Measurements from ENCODE around the gene TNC.

The TNC gene

GRCh38 chr9:115008536-115009270, 109.3 kb downstream of the TNC start:
- no peak for DNase-seq (ENCODE audit: low spot score)

GRCh38 chr9:115006660-115007059, 111.3 kb downstream of the TNC start:
- DNase-seq (ENCODE audit: low spot score) = no peak

- DNase-seq (ENCODE audit: low spot score) = no peak
Observed at GRCh38 chr9:115005322-115005721, 112.6 kb downstream of the TNC start.

GRCh38 chr9:115004545-115004944, 113.4 kb downstream of the TNC start:
- DNase-seq (ENCODE audit: low spot score) = no peak

- DNase-seq (ENCODE audit: low spot score) = no peak
Observed at GRCh38 chr9:115002371-115003120, 115.4 kb downstream of the TNC start.

GRCh38 chr9:115000217-115000639, 117.7 kb downstream of the TNC start:
- no peak for DNase-seq (ENCODE audit: low spot score)

- no peak for DNase-seq (ENCODE audit: low spot score)
Observed at GRCh38 chr9:114998326-114998725, 119.6 kb downstream of the TNC start.

GRCh38 chr9:114995681-114996221, 122.2 kb downstream of the TNC start:
- DNase-seq (ENCODE audit: low spot score) = no peak

- no peak for DNase-seq (ENCODE audit: low spot score)
Observed at GRCh38 chr9:114994768-114995167, 123.2 kb downstream of the TNC start.

- DNase-seq (ENCODE audit: low spot score) = no peak
Observed at GRCh38 chr9:114991861-114992260, 126.1 kb downstream of the TNC start.

- DNase-seq (ENCODE audit: low spot score) = no peak
Observed at GRCh38 chr9:114990901-114991300, 127.1 kb downstream of the TNC start.

GRCh38 chr9:114989600-114990410, 128.2 kb downstream of the TNC start:
- DNase-seq (ENCODE audit: low spot score) = no peak

GRCh38 chr9:114988962-114989599, 128.9 kb downstream of the TNC start:
- no peak for DNase-seq (ENCODE audit: low spot score)

- DNase-seq (ENCODE audit: low spot score) = no peak
Observed at GRCh38 chr9:114987116-114987515, 130.8 kb downstream of the TNC start.

- no peak for DNase-seq (ENCODE audit: low spot score)
Observed at GRCh38 chr9:114985959-114986501, 131.9 kb downstream of the TNC start.

GRCh38 chr9:114981063-114981462, 136.9 kb downstream of the TNC start:
- peak; percentile 70 for DNase-seq (ENCODE audit: low spot score)

- DNase-seq (ENCODE audit: low spot score) = no peak
Observed at GRCh38 chr9:114973216-114973615, 144.7 kb downstream of the TNC start.

GRCh38 chr9:114972510-114973136, 145.3 kb downstream of the TNC start:
- DNase-seq (ENCODE audit: low spot score) = no peak
